Measurements from ENCODE around the gene ANKRD18A. TPM values are rescaled to one million over a fixed set of nuclear protein-coding genes. Genes with fewer than 3 reads are reported as not detected.
"Not testable (repeated sequence)": the region's sequence is repeated elsewhere in the genome, so short reads cannot be mapped to it uniquely, and the experiment has no call there.

The ANKRD18A gene
- total RNA-seq, 2 donors from 2014 or later = 5.3 to 8.0 TPM

DNA sequence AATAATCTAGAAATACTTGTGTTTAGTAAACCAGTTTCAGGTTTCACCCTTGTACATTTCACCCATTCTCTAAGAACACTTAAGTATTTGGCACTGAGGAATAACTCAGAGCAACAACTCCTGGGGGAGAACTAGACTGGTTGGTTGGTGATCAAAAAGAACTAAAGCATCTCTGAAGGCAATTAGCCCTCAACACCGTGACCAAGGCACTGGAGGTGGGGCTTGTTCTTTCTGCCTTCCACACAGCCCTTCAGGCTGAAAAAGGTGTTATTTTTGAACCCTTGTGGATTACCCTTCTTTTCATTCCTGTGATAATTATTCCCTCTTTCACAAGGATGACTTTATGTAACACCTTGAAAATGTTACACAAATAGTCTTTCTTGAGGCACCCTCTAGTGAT is 44.2 kb downstream of the ANKRD18A start:
- not testable (repeated sequence) for H3K4me3 ChIP-seq (ENCODE audit: low read length); H3K27me3 Mint-ChIP-seq (ENCODE audit: insufficient read depth); H3K36me3 ChIP-seq (ENCODE audit: control insufficient read depth, insufficient read depth, low read length); H3K9me3 ChIP-seq (ENCODE audit: control insufficient read depth, low read length); H3K9me3 Mint-ChIP-seq; H3K4me1 Mint-ChIP-seq; H3K4me1 ChIP-seq (ENCODE audit: control insufficient read depth, insufficient read depth, low read length); H3K27ac ChIP-seq (ENCODE audit: low read depth, low read length); H3K4me3 Mint-ChIP-seq; H3K27me3 ChIP-seq (ENCODE audit: control insufficient read depth, insufficient read depth, low read length, poor library complexity, severe bottlenecking); H3K27ac Mint-ChIP-seq; H3K36me3 Mint-ChIP-seq (ENCODE audit: low read depth); DNase-seq; H3K9ac ChIP-seq (ENCODE audit: extremely low read depth, low read length, poor library complexity, severe bottlenecking)
- WGBS, 2 experiments (ENCODE audit: insufficient coverage in 1 of 2, insufficient read length in 1 of 2) = 57 to 87% methylated on average over 1 of the region's 1 CpG

DNA sequence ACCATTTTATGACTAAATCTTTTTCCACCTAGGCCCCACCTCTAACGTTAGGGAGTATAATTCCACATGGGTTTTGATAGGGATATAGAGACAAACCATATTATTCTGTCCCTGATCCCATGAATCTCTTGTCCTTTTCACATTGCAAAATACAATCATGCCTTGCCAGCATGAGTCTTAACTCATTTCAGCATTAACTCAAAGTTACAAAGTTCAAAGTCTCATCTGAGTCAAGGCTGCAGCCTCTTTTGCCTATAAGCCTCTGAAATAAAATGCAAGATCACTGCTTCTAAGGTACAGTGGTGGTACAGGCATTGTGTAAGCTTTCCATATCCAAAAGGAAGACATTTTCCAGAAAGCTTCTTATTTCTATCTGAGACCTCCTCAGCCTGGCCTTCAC is 54.3 kb downstream of the ANKRD18A start:
- not testable (repeated sequence) for H3K36me3 Mint-ChIP-seq (ENCODE audit: low read depth); H3K4me3 ChIP-seq (ENCODE audit: low read length); H3K27me3 Mint-ChIP-seq (ENCODE audit: insufficient read depth); H3K9me3 ChIP-seq (ENCODE audit: control insufficient read depth, low read length); H3K4me1 Mint-ChIP-seq; DNase-seq; H3K36me3 ChIP-seq (ENCODE audit: control insufficient read depth, insufficient read depth, low read length); H3K27ac Mint-ChIP-seq; H3K4me3 Mint-ChIP-seq; H3K9me3 Mint-ChIP-seq; H3K27me3 ChIP-seq (ENCODE audit: control insufficient read depth, insufficient read depth, low read length, poor library complexity, severe bottlenecking); H3K4me1 ChIP-seq (ENCODE audit: control insufficient read depth, insufficient read depth, low read length); H3K27ac ChIP-seq (ENCODE audit: low read depth, low read length); H3K9ac ChIP-seq (ENCODE audit: extremely low read depth, low read length, poor library complexity, severe bottlenecking)
- WGBS, 2 experiments (ENCODE audit: insufficient coverage in 1 of 2, insufficient read length in 1 of 2) = no CpG with 5 or more reads among the region's 1 CpG

DNA sequence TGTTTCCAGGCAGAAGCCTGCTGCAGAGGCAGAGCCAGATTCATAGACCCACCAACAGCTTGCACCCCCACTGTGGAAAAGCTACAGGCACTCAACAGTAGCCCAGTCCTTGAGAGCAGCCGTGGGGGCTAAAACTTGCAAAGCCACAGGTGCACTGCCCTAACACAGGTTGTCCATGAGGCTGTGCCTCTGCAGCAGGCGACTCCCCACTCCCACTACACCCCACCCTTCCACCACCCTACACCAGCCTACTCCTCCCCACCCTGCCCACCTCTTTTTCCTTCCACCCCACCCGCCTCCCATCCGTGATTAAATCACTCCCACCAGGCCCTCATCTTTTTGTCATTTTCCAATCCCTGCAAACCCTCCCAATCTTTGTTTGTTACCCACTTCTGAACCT is 55.2 kb downstream of the ANKRD18A start:
- H3K4me1 ChIP-seq (ENCODE audit: control insufficient read depth, insufficient read depth, low read length); H3K27me3 ChIP-seq (ENCODE audit: control insufficient read depth, insufficient read depth, low read length, poor library complexity, severe bottlenecking); H3K9me3 ChIP-seq (ENCODE audit: control insufficient read depth, low read length); H3K4me3 ChIP-seq (ENCODE audit: low read length); H3K27ac Mint-ChIP-seq; H3K27me3 Mint-ChIP-seq (ENCODE audit: insufficient read depth); H3K36me3 ChIP-seq (ENCODE audit: control insufficient read depth, insufficient read depth, low read length); DNase-seq; H3K4me1 Mint-ChIP-seq; H3K4me3 Mint-ChIP-seq; H3K9me3 Mint-ChIP-seq; H3K9ac ChIP-seq (ENCODE audit: extremely low read depth, low read length, poor library complexity, severe bottlenecking); H3K36me3 Mint-ChIP-seq (ENCODE audit: low read depth); H3K27ac ChIP-seq (ENCODE audit: low read depth, low read length): not testable (repeated sequence)
- WGBS, 2 experiments (ENCODE audit: insufficient coverage in 1 of 2, insufficient read length in 1 of 2) = 86% methylated on average over 1 of the region's 4 CpGs; no CpG with 5 or more reads in 1 of the 2 experiments

DNA sequence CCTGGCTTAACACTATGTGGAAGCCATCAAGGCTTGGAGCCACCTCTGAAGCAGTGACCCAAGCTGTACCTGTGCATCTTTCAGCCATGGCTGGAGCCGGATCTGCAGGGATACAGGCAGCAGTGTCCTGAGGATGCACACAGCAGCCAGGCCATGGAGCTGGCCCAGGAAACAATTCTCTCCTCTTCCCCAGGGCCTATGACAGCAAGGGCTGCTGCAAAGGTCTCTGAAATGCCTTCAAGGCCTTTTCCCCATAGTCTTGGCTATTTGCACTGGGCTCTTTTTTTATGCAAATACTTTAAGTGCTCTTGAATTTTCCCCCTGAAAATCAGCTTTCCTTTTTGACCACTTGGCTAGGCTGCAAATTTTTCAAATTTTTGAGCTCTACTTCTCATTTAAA is 56.5 kb downstream of the ANKRD18A start:
- not testable (repeated sequence) for H3K4me3 ChIP-seq (ENCODE audit: low read length); H3K36me3 ChIP-seq (ENCODE audit: control insufficient read depth, insufficient read depth, low read length); DNase-seq; H3K9ac ChIP-seq (ENCODE audit: extremely low read depth, low read length, poor library complexity, severe bottlenecking); H3K4me3 Mint-ChIP-seq; H3K27me3 ChIP-seq (ENCODE audit: control insufficient read depth, insufficient read depth, low read length, poor library complexity, severe bottlenecking); H3K9me3 ChIP-seq (ENCODE audit: control insufficient read depth, low read length); H3K27ac Mint-ChIP-seq; H3K36me3 Mint-ChIP-seq (ENCODE audit: low read depth); H3K9me3 Mint-ChIP-seq; H3K27me3 Mint-ChIP-seq (ENCODE audit: insufficient read depth); H3K27ac ChIP-seq (ENCODE audit: low read depth, low read length); H3K4me1 ChIP-seq (ENCODE audit: control insufficient read depth, insufficient read depth, low read length); H3K4me1 Mint-ChIP-seq
- no CpG with 5 or more reads among the region's 1 CpG for WGBS, 2 experiments (ENCODE audit: insufficient coverage in 1 of 2, insufficient read length in 1 of 2)

DNA sequence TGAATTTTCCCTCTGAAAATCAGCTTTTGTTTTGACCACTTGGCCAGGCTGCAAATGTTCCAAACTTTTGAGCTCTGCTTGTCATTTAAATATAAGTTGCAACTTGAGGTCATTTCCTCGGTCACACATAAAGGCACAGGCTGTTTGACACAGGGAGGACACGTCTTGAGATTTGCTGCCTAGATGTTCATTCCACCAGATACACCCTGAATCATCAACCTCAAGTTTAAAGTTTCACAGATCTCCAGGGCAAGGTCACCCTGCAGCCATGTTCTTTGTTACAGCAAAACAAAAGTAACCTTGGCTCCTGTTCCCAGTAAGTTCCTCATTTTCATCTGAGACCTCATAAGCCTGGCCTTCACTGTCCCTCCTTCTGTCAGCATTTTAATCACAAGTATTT is 59.3 kb downstream of the ANKRD18A start:
- H3K27me3 ChIP-seq (ENCODE audit: control insufficient read depth, insufficient read depth, low read length, poor library complexity, severe bottlenecking); DNase-seq; H3K9ac ChIP-seq (ENCODE audit: extremely low read depth, low read length, poor library complexity, severe bottlenecking); H3K27ac Mint-ChIP-seq; H3K27ac ChIP-seq (ENCODE audit: low read depth, low read length); H3K9me3 ChIP-seq (ENCODE audit: control insufficient read depth, low read length); H3K27me3 Mint-ChIP-seq (ENCODE audit: insufficient read depth); H3K4me1 Mint-ChIP-seq; H3K36me3 Mint-ChIP-seq (ENCODE audit: low read depth); H3K36me3 ChIP-seq (ENCODE audit: control insufficient read depth, insufficient read depth, low read length); H3K4me3 ChIP-seq (ENCODE audit: low read length); H3K9me3 Mint-ChIP-seq; H3K4me1 ChIP-seq (ENCODE audit: control insufficient read depth, insufficient read depth, low read length); H3K4me3 Mint-ChIP-seq: not testable (repeated sequence)
- WGBS, 2 experiments (ENCODE audit: insufficient coverage in 1 of 2, insufficient read length in 1 of 2) = 84 to 100% methylated on average over 1 to 2 of the region's 2 CpGs

DNA sequence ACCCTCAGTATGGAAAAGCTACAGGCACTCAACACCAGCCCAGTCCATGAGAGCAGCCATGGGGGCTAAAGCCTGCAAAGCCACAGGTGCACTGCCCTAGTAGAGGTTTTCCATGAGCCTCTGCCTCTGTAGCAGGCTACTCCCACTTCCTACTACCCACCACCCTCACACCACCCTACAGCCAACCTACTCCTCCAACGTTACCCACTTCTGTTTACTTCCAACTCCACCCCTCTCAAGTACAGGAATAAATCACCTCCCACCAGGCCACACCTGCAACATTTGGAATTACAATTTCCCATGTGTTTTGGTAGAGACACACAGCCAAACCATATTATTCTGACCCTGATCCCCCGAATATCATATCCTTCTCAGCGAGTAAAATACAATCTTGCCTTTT is 61.2 kb downstream of the ANKRD18A start:
- not testable (repeated sequence) for H3K36me3 ChIP-seq (ENCODE audit: control insufficient read depth, insufficient read depth, low read length); H3K27me3 ChIP-seq (ENCODE audit: control insufficient read depth, insufficient read depth, low read length, poor library complexity, severe bottlenecking); H3K27ac ChIP-seq (ENCODE audit: low read depth, low read length); H3K4me1 ChIP-seq (ENCODE audit: control insufficient read depth, insufficient read depth, low read length); H3K4me1 Mint-ChIP-seq; H3K27ac Mint-ChIP-seq; H3K9me3 Mint-ChIP-seq; H3K9me3 ChIP-seq (ENCODE audit: control insufficient read depth, low read length); DNase-seq; H3K9ac ChIP-seq (ENCODE audit: extremely low read depth, low read length, poor library complexity, severe bottlenecking); H3K4me3 Mint-ChIP-seq; H3K4me3 ChIP-seq (ENCODE audit: low read length); H3K36me3 Mint-ChIP-seq (ENCODE audit: low read depth); H3K27me3 Mint-ChIP-seq (ENCODE audit: insufficient read depth)
- WGBS, 2 experiments (ENCODE audit: insufficient coverage in 1 of 2, insufficient read length in 1 of 2) = 83 to 89% methylated on average over 1 of the region's 3 CpGs

DNA sequence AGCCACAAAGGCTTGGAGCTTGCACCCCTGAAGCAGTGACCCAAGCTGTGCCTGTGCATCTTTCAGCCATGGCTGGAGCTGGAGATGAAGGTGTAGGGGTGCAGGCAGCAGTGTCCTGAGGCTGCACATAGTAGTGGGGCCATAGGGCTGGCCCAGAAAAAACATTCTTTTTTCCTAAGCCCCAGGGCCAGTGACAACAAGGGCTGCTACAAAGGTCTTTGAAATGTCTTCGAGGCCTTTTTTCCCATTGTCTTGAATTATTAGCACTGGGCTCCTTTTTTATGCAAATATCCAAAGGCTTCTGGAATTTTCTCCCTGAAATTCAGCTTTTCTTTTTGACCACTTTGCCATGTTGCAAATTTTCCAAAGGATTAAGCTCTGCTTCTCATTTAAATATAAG is 62.6 kb downstream of the ANKRD18A start:
- H3K9ac ChIP-seq (ENCODE audit: extremely low read depth, low read length, poor library complexity, severe bottlenecking); H3K36me3 Mint-ChIP-seq (ENCODE audit: low read depth); H3K27ac Mint-ChIP-seq; DNase-seq; H3K27me3 Mint-ChIP-seq (ENCODE audit: insufficient read depth); H3K27ac ChIP-seq (ENCODE audit: low read depth, low read length); H3K4me3 Mint-ChIP-seq; H3K4me1 ChIP-seq (ENCODE audit: control insufficient read depth, insufficient read depth, low read length); H3K9me3 Mint-ChIP-seq; H3K9me3 ChIP-seq (ENCODE audit: control insufficient read depth, low read length); H3K4me1 Mint-ChIP-seq; H3K4me3 ChIP-seq (ENCODE audit: low read length); H3K36me3 ChIP-seq (ENCODE audit: control insufficient read depth, insufficient read depth, low read length); H3K27me3 ChIP-seq (ENCODE audit: control insufficient read depth, insufficient read depth, low read length, poor library complexity, severe bottlenecking): not testable (repeated sequence)
- WGBS, 2 experiments (ENCODE audit: insufficient coverage in 1 of 2, insufficient read length in 1 of 2) = 67 to 83% methylated on average over 1 of the region's 1 CpG
